NT2/D1 (cell line): ENCODE results near the gene HYDIN.
"Not testable (repeated sequence)": the region's sequence is repeated elsewhere in the genome, so short reads cannot be mapped to it uniquely, and the experiment has no call there.

Experiments
- DNase-seq: peaks from one replicate; pipeline ENCODE4 v3.0.0-alpha.2; 2011; ENCODE audit warnings: low read depth, low spot score
- H3K27me3 ChIP-seq: 2 replicates; pipeline ENCODE4 v1.6.0; 2011; ENCODE audit warnings: mild to moderate bottlenecking; ENCODE audit not compliant: insufficient read length, insufficient read depth
- H3K36me3 ChIP-seq: 2 replicates; pipeline ENCODE4 v1.6.1; 2011; ENCODE audit warnings: mild to moderate bottlenecking, low read length, mixed read lengths; ENCODE audit not compliant: insufficient read depth, insufficient read length
- H3K4me1 ChIP-seq: 2 replicates; pipeline ENCODE4 v1.5.1; 2011; ENCODE audit not compliant: insufficient read depth, insufficient read length
- H3K4me3 ChIP-seq: 2 replicates; pipeline ENCODE4 v1.5.1; 2011; ENCODE audit warnings: low read depth; ENCODE audit not compliant: insufficient read length
- H3K9ac ChIP-seq: 2 replicates; pipeline ENCODE4 v1.6.0; 2011; ENCODE audit warnings: low read depth; ENCODE audit not compliant: insufficient read length
- H3K9me3 ChIP-seq: 2 replicates; pipeline ENCODE4 v1.5.1; 2011; ENCODE audit warnings: mild to moderate bottlenecking, low read length; ENCODE audit not compliant: insufficient read depth

HYDIN gene

GRCh38 chr16:70935325-70935724 is 295.2 kb downstream of the HYDIN start:
- not testable (repeated sequence) for H3K4me3 ChIP-seq, H3K9ac ChIP-seq, DNase-seq, H3K4me1 ChIP-seq, H3K36me3 ChIP-seq, H3K9me3 ChIP-seq, H3K27me3 ChIP-seq

- not testable (repeated sequence) for H3K27me3 ChIP-seq, H3K4me3 ChIP-seq, H3K4me1 ChIP-seq
These were observed 296.8 kb downstream of the HYDIN start for GRCh38 chr16:70933746-70934145.

DNA sequence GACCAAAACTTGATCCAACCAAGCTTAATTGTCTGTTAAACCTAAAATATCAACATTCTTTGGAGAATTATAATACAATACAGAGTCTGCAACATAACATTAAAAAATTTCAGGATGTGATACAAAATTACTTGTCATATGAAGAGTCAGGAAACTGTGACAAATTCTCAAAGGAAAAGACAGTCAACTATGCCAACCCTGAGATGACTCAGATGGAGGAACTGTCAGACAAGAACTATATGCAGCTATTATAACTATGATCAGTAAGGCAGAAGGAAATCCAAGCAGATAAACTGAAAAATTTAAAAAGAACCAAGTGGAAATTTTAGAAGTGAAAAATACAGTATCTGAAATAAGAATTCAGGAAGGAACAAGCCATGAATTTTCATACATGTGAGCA is 299.8 kb downstream of the HYDIN start:
- not testable (repeated sequence) for DNase-seq, H3K4me3 ChIP-seq, H3K9me3 ChIP-seq, H3K4me1 ChIP-seq, H3K36me3 ChIP-seq, H3K27me3 ChIP-seq, H3K9ac ChIP-seq

More at GRCh38 chr16:70933746-70934145, 296.8 kb downstream of the HYDIN start:
- H3K36me3 ChIP-seq, DNase-seq, H3K9me3 ChIP-seq, H3K9ac ChIP-seq: not testable (repeated sequence)

GRCh38 chr16:70922164-70922563 is 308.4 kb downstream of the HYDIN start:
- not testable (repeated sequence) for H3K4me3 ChIP-seq, H3K4me1 ChIP-seq, H3K27me3 ChIP-seq, H3K36me3 ChIP-seq, H3K9me3 ChIP-seq, H3K9ac ChIP-seq, DNase-seq

GRCh38 chr16:70920661-70921060 is 309.9 kb downstream of the HYDIN start:
- DNase-seq, H3K36me3 ChIP-seq, H3K4me3 ChIP-seq, H3K9ac ChIP-seq, H3K27me3 ChIP-seq, H3K4me1 ChIP-seq, H3K9me3 ChIP-seq: not testable (repeated sequence)

DNA sequence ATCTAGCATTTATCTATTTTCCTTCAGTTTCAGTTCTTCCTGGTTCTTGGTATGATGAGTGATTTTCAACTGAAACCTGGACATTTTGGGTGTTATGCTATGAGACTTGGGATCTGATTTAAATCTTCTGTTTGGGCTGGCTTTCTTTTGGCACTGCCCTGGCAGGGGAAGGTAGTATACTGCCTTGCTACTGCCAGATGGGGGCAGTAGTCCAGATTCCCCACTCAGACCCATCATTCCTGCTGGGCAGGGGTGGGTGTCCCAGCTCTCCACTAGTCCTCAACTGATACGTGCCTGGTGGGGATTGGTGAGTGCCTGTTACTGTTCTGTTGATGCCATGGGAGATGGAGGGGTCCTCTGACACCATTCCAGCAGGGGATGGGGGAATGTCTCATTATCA is 342.3 kb downstream of the HYDIN start:
- DNase-seq, H3K9me3 ChIP-seq, H3K9ac ChIP-seq, H3K4me1 ChIP-seq, H3K27me3 ChIP-seq, H3K4me3 ChIP-seq, H3K36me3 ChIP-seq: not testable (repeated sequence)

GRCh38 chr16:70884652-70885051 is 345.9 kb downstream of the HYDIN start:
- DNase-seq, H3K9ac ChIP-seq, H3K27me3 ChIP-seq, H3K9me3 ChIP-seq, H3K4me1 ChIP-seq, H3K36me3 ChIP-seq, H3K4me3 ChIP-seq: not testable (repeated sequence)

GRCh38 chr16:70882311-70882710 is 348.2 kb downstream of the HYDIN start:
- DNase-seq, H3K4me3 ChIP-seq, H3K4me1 ChIP-seq, H3K27me3 ChIP-seq, H3K9me3 ChIP-seq, H3K9ac ChIP-seq, H3K36me3 ChIP-seq: not testable (repeated sequence)

DNA sequence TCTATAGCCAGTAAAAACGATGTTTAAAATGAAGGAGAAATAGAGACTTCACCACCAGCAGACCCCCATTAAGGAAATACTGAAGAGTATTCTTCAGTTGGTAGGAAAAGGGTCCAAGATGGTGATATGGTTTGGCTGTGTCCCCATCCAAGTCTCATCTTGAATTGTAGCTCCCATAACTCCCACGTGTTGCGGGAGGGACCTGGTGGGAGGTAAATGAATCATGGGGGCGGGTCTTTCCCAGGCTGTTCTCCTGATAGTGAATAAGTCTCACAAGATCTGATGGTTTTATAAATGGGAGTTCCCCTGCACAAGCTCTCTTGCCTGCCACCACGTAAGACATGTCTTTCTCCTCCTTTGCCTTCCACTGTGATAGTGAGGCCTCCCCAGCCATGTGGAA is 352.6 kb downstream of the HYDIN start:
- not testable (repeated sequence) for H3K36me3 ChIP-seq, H3K27me3 ChIP-seq, H3K4me1 ChIP-seq, DNase-seq, H3K9ac ChIP-seq, H3K4me3 ChIP-seq, H3K9me3 ChIP-seq

DNA sequence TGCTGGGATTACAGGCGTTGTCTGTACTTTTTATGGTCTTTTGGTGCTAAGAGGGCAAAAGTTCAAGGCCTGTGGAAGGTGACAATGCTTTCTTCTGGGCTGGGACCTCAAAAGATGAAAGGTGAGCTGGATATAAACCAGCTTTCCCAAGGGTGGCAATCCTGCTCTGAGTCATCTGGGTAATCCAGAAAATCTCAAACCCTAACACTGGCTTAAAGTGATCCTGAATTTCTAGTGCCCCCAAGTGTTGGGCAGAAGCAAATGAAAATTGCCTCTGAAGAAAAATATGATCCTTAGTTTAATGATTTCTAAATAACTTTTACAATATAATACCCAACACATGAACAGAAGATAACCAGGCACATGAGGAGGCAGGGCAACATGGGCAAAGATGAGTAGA is 354.1 kb downstream of the HYDIN start:
- not testable (repeated sequence) for H3K4me3 ChIP-seq, H3K9me3 ChIP-seq, H3K4me1 ChIP-seq, DNase-seq, H3K9ac ChIP-seq, H3K27me3 ChIP-seq, H3K36me3 ChIP-seq

- not testable (repeated sequence) for H3K36me3 ChIP-seq, H3K4me3 ChIP-seq, H3K9me3 ChIP-seq, H3K9ac ChIP-seq, H3K27me3 ChIP-seq, DNase-seq, H3K4me1 ChIP-seq
These were observed 365.8 kb downstream of the HYDIN start for GRCh38 chr16:70864698-70865097.

- H3K36me3 ChIP-seq, H3K4me1 ChIP-seq, H3K27me3 ChIP-seq, DNase-seq, H3K9ac ChIP-seq, H3K9me3 ChIP-seq, H3K4me3 ChIP-seq: not testable (repeated sequence)
These were observed 368.5 kb downstream of the HYDIN start for GRCh38 chr16:70861996-70862395.

DNA sequence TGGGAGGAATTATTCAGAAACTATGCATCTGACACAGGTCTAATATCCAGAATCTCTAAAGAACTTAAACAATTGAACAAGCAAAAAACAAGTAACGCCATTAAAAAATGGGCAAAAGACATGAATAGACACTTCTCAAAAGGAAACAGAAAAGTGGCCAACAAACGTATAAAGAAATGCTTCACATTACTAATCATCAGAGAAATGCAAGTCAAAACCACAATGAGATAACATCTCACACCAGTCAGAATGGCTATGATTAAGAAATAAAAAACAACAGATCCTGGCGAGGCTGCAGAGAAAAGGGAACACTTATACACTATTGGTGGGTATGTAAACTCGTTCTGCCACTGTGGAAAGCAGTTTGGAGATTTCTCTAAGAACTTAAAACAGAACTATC is 379.2 kb downstream of the HYDIN start:
- not testable (repeated sequence) for H3K9ac ChIP-seq, H3K4me1 ChIP-seq, H3K4me3 ChIP-seq, H3K27me3 ChIP-seq, DNase-seq, H3K36me3 ChIP-seq, H3K9me3 ChIP-seq
